K562 (cell line): Measurements from ENCODE around the gene ARFGEF3. TPM values are rescaled to one million over a fixed set of nuclear protein-coding genes. Genes with fewer than 3 reads are reported as not detected.

Source experiments
- ATAC-seq: fragments of 200-7000 bp; cut with Tn5 transposase; 3 replicates; pipeline ENCODE4 v1.9.1; 2020; ENCODE audit warnings: moderate library complexity
- BruUV-seq: library from RNA; stranded (reverse); fragments of 400-500 nt; replicated peaks from 2 replicates; lab custom pipeline; 2021; lab: Mats Ljungman, UMichigan
- CTCF ChIA-PET: fragments of 300-600 bp; formaldehyde crosslinking; extraction: SDS; loops from one replicate; lab custom pipeline; 2021; ENCODE audit warnings: low intra/inter-chr PET ratio; lab: Yijun Ruan, JAX
- POLR2A ChIA-PET: fragments of 300-600, 350-650 bp; sonication (Branson Sonifier 250); formaldehyde crosslinking; extraction: SDS; loops from one replicate; lab custom pipeline; 2021; ENCODE audit warnings: antibody characterized with exemption, inconsistent platforms; lab: Yijun Ruan, JAX
- DNase-seq, 4 experiments: peaks; one replicate each; pipeline versions ENCODE4 v3.0.0 to v3.0.0-alpha.2; 2011 to 2018; ENCODE audit warnings: low spot score in 3 of 4, mixed read lengths in 3 of 4; ENCODE audit errors: extremely low read depth in 1 of 4
- FAIRE-seq: peaks from 2 replicates; lab custom pipeline; 2011; peaks lifted over from hg19 to GRCh38; lab: Jason Lieb, UNC
- H2AFZ ChIP-seq: 2 replicates; pipeline ENCODE4 v1.6.0; 2011; ENCODE audit warnings: low read depth, low read length, control low read depth, inconsistent platforms
- H3K27ac ChIP-seq: fragments of 200-600 bp; 3 replicates; pipeline ENCODE4 v1.8.0; 2011; ENCODE audit warnings: low read depth, mild to moderate bottlenecking, control low read depth, inconsistent platforms, low read length, moderate library complexity, mixed read lengths; ENCODE audit errors: extremely low read depth
- H3K27me3 ChIP-seq, 2 experiments: fragments of 300-600 bp in 1 of 2; 2 replicates in 1 of 2; 3 replicates in 1 of 2; pipeline versions ENCODE4 v1.6.0 to v1.8.0; 2011; ENCODE audit warnings: inconsistent platforms in 2 of 2, low read length in 2 of 2, mild to moderate bottlenecking in 1 of 2, mixed read lengths in 1 of 2, moderate library complexity in 1 of 2; ENCODE audit not compliant: control insufficient read depth in 2 of 2, insufficient read depth in 2 of 2
- H3K36me3 ChIP-seq: fragments of 300-600 bp; 3 replicates; pipeline ENCODE4 v1.8.0; 2011; ENCODE audit warnings: mild to moderate bottlenecking, low read length, inconsistent platforms; ENCODE audit not compliant: control insufficient read depth, insufficient read depth
- H3K4me1 ChIP-seq, 2 experiments: fragments of 200-600 bp in 1 of 2; replicated peaks in 1 of 2; 2 replicates in 1 of 2; 3 replicates in 1 of 2; pipeline versions ENCODE4 v1.5.1 to v1.8.0; 2011; ENCODE audit warnings: inconsistent platforms in 2 of 2, low read length in 2 of 2, mild to moderate bottlenecking in 1 of 2, mixed read lengths in 1 of 2, moderate library complexity in 1 of 2; ENCODE audit not compliant: control insufficient read depth in 2 of 2, insufficient read depth in 2 of 2
- H3K4me2 ChIP-seq: 2 replicates; pipeline ENCODE4 v1.6.1; 2011; ENCODE audit warnings: low read length, control low read depth, inconsistent platforms, mixed read lengths; ENCODE audit not compliant: insufficient read depth
- H3K4me3 ChIP-seq: fragments of 200-600 bp; sonication (generic), shearing (Covaris generic); 2 replicates; pipeline ENCODE4 v1.5.1; 2016; ENCODE audit warnings: control low read depth, inconsistent platforms
- H3K79me2 ChIP-seq: fragments of 200-600 bp; 3 replicates; pipeline ENCODE4 v1.8.0; 2011; ENCODE audit warnings: low read length, inconsistent platforms; ENCODE audit not compliant: control insufficient read depth, insufficient read depth
- H3K9ac ChIP-seq, 2 experiments: 2 replicates each; pipeline versions ENCODE4 v1.6.0 to v1.6.1; 2011; ENCODE audit warnings: low read depth in 2 of 2, low read length in 2 of 2, control low read depth in 1 of 2, inconsistent platforms in 1 of 2, mild to moderate bottlenecking in 1 of 2, mixed read lengths in 1 of 2; ENCODE audit not compliant: insufficient read depth in 1 of 2
- H3K9me1 ChIP-seq: one replicate; pipeline ENCODE4 v1.6.0; 2011; ENCODE audit warnings: inconsistent platforms, mild to moderate bottlenecking, low read length, moderate library complexity; ENCODE audit not compliant: control insufficient read depth, insufficient read depth
- H3K9me3 ChIP-seq: replicated peaks from 2 replicates; pipeline ENCODE4 v1.5.1; 2011; ENCODE audit warnings: low read depth, low read length, inconsistent platforms; ENCODE audit not compliant: control insufficient read depth, insufficient read depth
- H4K20me1 ChIP-seq: replicated peaks from 2 replicates; pipeline ENCODE4 v1.6.1; 2011; ENCODE audit warnings: low read length, inconsistent platforms, mixed read lengths; ENCODE audit not compliant: control insufficient read depth, insufficient read depth
- MLX ChIP-seq, 2 experiments: fragments of 450-650 bp in 1 of 2; sonication (generic) in 1 of 2; formaldehyde crosslinking; conservative IDR thresholded peaks; 2 replicates each; pipeline versions ENCODE4 v1.4.0 to v1.8.1; 2020 to 2022; ENCODE audit warnings: mild to moderate bottlenecking in 1 of 2, missing genetic modification reagents in 1 of 2
- ZNF280B ChIP-seq: fragments of 250-450 bp; sonication (Bioruptor Pico); IDR thresholded peaks from 2 replicates; pipeline ENCODE4 v1.5.1; 2021; ENCODE audit warnings: mild to moderate bottlenecking
- WGBS: fragments of 100-300 bp; shearing (Covaris generic); methylation state at CpG from one replicate; pipeline ENCODE4 v1.1.6; 2016; ENCODE audit warnings: low coverage, mixed read lengths; ENCODE audit not compliant: insufficient coverage; ENCODE audit errors: missing lambda C conversion rate; 5-methylcytosine and 5-hydroxymethylcytosine counted together
- in situ Hi-C: fragments of 300-500 bp; cut with MboI; formaldehyde crosslinking; loops from 4 replicates; pipeline ENCODE4 v1.15.0; 2018; ENCODE audit warnings: inconsistent platforms, mixed read lengths
- intact Hi-C: fragments of 100-400 bp; cut with micrococcal nuclease; formaldehyde crosslinking; loops from 2 replicates; pipeline ENCODE4 v1.14.2; 2022
- polyA plus RNA-seq, 8 experiments: library from polyadenylated mRNA; depleted of rRNA in 4 of 8; stranded (reverse) in 5 of 8; unstranded in 3 of 8; fragments of >200 nt; fragmentation: Nextera tagmentation in 2 of 8; fragmentation: Illumina TruSeq in 1 of 8; extraction: Ambion mirVana in 2 of 8; extraction: Trizol in 1 of 8; gene quantifications; 2 replicates each; pipeline versions ENCODE4 v1.2.1 to v1.2.3, GENCODE V29; 2011 to 2014; ENCODE audit warnings: inconsistent platforms in 1 of 8, missing spikeins in 1 of 8
- total RNA-seq, 7 experiments: library from RNA; depleted of rRNA in 6 of 7; stranded (reverse); fragments of >200 nt in 6 of 7; fragmentation: Illumina TruSeq in 2 of 7; extraction: Trizol in 2 of 7; gene quantifications; 2 replicates each; pipeline versions ENCODE4 v1.2.1 to v1.2.3, GENCODE V29; 2011 to 2021; ENCODE audit warnings: low replicate concordance in 1 of 7

ARFGEF3 gene
- total and polyA plus RNA-seq, 9 of the 15 experiments (the other 6 are each of a cell fraction or from before 2014, with no cell fraction given): under 0.01 to 0.02 TPM; not detected in 7

- peaks cover 8 to 12% of the 10 kb centered on the region in 2 experiments; a peak in 4 of 5 replicates for H3K27me3 ChIP-seq
- 1% methylated on average over 4 of the region's 4 CpGs for WGBS
- no peaks in the 10 kb centered on the region for H3K36me3 ChIP-seq
- H3K79me2 ChIP-seq: no peaks in the 10 kb centered on the region
- ChIA-PET CTCF (no interaction called here), POLR2A (no interaction called here)
- TF ChIP-seq ZNF280B (no peak), MLX (CRISPR knock-in tag; conservative IDR thresholded peaks at IDR 0.05) (no peak)
- H3K4me2 ChIP-seq: no peak overlapping the region
- no peak overlapping the region for H3K27ac ChIP-seq
- no TSS peak for BruUV-seq
- in situ Hi-C loops (no loop called here), intact Hi-C loops (no loop called here)
- H3K4me3 ChIP-seq: no peak overlapping the region
- no peak for DNase-seq
- no peak for FAIRE-seq
- no peak overlapping the region for H2AFZ ChIP-seq
- H3K9me1 ChIP-seq: no peaks in the 10 kb centered on the region
- no peaks in the 10 kb centered on the region for H4K20me1 ChIP-seq
- ATAC-seq: no peak
- H3K9ac ChIP-seq: no peak overlapping the region
- no peaks in the 10 kb centered on the region for H3K4me1 ChIP-seq
- H3K9me3 ChIP-seq: no peaks in the 10 kb centered on the region
These were observed 81.4 kb downstream of the ARFGEF3 start for GRCh38 chr6:138242987-138243592.
